Measurements from ENCODE around the gene TULP1. TPM values are rescaled to one million over a fixed set of nuclear protein-coding genes. Genes with fewer than 3 reads are reported as not detected.

The TULP1 gene
- total RNA-seq, 1 experiment from 2014 or later: not detected

DNA sequence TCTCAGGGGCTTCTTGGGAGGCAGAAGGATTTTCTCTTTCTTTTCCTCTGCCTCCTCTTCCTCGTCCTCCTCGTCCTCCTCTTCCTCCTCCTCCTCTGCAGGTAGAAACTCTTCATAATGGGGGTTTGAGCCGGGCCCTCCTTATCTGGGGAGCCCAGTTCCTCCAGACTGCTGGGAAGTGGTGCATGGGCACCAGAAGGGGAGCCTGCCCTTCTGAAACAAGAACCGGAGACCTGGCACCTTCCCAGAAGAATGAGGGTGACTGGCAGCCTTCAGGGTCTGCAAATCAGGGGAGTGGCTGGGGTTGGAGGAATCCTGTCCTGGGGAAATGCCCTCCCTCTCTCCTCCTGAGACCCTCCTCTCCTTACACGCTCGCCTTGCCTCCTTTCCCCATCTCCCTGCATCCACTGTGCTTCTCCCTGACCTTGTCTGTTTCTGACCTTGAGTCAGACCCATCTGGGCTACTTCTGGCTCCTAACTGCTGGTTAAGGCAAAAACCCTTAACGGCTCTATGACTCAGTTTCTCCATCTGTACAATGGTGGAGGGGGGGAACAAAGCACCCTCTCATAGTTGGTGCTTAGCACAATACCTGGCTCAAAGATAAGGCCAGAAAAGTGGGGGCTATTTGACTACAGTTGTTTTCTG lies 1.7 kb downstream of the TULP1 start:
- no peak overlapping the region for H3K27ac ChIP-seq
- no peaks in the 10 kb centered on the region for H3K79me2 ChIP-seq (ENCODE audit: low read depth)
- intact Hi-C loops (cut with micrococcal nuclease; ENCODE audit: unreplicated experiment): no loop called here
- H3K4me2 ChIP-seq: no peak overlapping the region
- no peaks in the 10 kb centered on the region for H4K20me1 ChIP-seq (ENCODE audit: insufficient read depth)
- no peak for DNase-seq
- TF ChIP-seq EZH2 (IDR thresholded peaks at IDR 0.05; ENCODE audit: low read depth): no peak
- TF ChIP-seq, protein P1, sequence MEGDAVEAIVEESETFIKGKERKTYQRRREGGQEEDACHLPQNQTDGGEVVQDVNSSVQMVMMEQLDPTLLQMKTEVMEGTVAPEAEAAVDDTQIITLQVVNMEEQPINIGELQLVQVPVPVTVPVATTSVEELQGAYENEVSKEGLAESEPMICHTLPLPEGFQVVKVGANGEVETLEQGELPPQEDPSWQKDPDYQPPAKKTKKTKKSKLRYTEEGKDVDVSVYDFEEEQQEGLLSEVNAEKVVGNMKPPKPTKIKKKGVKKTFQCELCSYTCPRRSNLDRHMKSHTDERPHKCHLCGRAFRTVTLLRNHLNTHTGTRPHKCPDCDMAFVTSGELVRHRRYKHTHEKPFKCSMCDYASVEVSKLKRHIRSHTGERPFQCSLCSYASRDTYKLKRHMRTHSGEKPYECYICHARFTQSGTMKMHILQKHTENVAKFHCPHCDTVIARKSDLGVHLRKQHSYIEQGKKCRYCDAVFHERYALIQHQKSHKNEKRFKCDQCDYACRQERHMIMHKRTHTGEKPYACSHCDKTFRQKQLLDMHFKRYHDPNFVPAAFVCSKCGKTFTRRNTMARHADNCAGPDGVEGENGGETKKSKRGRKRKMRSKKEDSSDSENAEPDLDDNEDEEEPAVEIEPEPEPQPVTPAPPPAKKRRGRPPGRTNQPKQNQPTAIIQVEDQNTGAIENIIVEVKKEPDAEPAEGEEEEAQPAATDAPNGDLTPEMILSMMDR (conservative IDR thresholded peaks at IDR 0.05): no peak
- H3K36me3 ChIP-seq (ENCODE audit: low read depth): no peaks in the 10 kb centered on the region
- H3K4me1 ChIP-seq (replicated peaks; ENCODE audit: insufficient read depth): no peaks in the 10 kb centered on the region
- H3K27me3 ChIP-seq (ENCODE audit: insufficient read depth, low read depth): no peaks in the 10 kb centered on the region
- no TSS peak for BruUV-seq (replicated peaks)
- ChIA-PET POLR2A (ENCODE audit: unreplicated experiment) (no interaction called here), CTCF (no interaction called here)
- no peaks in the 10 kb centered on the region for H3K9me2 ChIP-seq (ENCODE audit: insufficient read depth)
- H3K9me3 ChIP-seq (ENCODE audit: insufficient read depth, low read depth): no peaks in the 10 kb centered on the region
- no peaks in the 10 kb centered on the region; the same call in 1 of the 2 replicates for H3F3A ChIP-seq (ENCODE audit: insufficient read depth, low read depth)
- no peak overlapping the region for H3K4me3 ChIP-seq
- no peak overlapping the region for H2AFZ ChIP-seq

GRCh38 chr6:35508542-35508941 lies 4.2 kb downstream of the TULP1 start:
- Histone ChIP-seq H3K79me2 (ENCODE audit: low read depth) (no peaks in the 10 kb centered on the region), H3K27me3 (ENCODE audit: insufficient read depth, low read depth) (no peaks in the 10 kb centered on the region), H3K4me3 (no peak overlapping the region), H3K9me3 (ENCODE audit: insufficient read depth, low read depth) (no peaks in the 10 kb centered on the region), H3K4me2 (no peak overlapping the region), H3K9me2 (ENCODE audit: insufficient read depth) (no peaks in the 10 kb centered on the region), H3F3A (ENCODE audit: insufficient read depth, low read depth) (no peaks in the 10 kb centered on the region; the same call in 1 of the 2 replicates), H4K20me1 (ENCODE audit: insufficient read depth) (no peaks in the 10 kb centered on the region), H3K4me1 (replicated peaks; ENCODE audit: insufficient read depth) (no peaks in the 10 kb centered on the region), H2AFZ (no peak overlapping the region), H3K27ac (no peak overlapping the region), H3K36me3 (ENCODE audit: low read depth) (no peaks in the 10 kb centered on the region)
- ChIA-PET POLR2A (ENCODE audit: unreplicated experiment) (no interaction called here), CTCF (no interaction called here)
- BruUV-seq (replicated peaks): no TSS peak
- TF ChIP-seq, protein P1 (conservative IDR thresholded peaks at IDR 0.05): no peak
- no peak for TF ChIP-seq EZH2 (IDR thresholded peaks at IDR 0.05; ENCODE audit: low read depth)
- DNase-seq: no peak
- intact Hi-C loops (cut with micrococcal nuclease; ENCODE audit: unreplicated experiment): no loop called here

DNA sequence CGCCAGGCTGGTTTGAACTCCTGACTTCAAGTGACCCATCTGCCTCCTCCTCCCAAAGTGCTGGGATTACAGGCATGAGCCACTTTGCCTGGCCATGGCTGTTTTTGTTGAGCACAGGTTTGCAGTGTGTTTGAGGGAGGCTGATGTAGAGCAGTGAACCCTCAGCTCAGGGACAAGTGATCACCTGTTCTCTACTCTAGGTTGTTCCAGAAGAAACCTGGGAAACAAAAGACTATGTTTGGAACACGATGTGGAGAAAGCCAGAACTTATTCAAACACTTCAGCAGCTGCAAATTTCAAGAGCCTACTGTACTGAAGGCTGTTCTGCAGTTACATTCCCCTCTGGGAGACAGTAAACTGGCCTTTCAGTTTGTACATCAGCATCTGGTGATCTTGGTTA lies 4.7 kb downstream of the TULP1 start:
- H3K36me3 ChIP-seq (ENCODE audit: low read depth): no peaks in the 10 kb centered on the region
- no peak overlapping the region for H3K27ac ChIP-seq
- H3K9me2 ChIP-seq (ENCODE audit: insufficient read depth): no peaks in the 10 kb centered on the region
- no TSS peak for BruUV-seq (replicated peaks)
- intact Hi-C loops (cut with micrococcal nuclease; ENCODE audit: unreplicated experiment): no loop called here
- DNase-seq: no peak
- POLR2A ChIA-PET (ENCODE audit: unreplicated experiment): no interaction called here
- H3F3A ChIP-seq (ENCODE audit: insufficient read depth, low read depth): no peaks in the 10 kb centered on the region; the same call in 1 of the 2 replicates
- no peak overlapping the region for H2AFZ ChIP-seq
- H3K27me3 ChIP-seq (ENCODE audit: insufficient read depth, low read depth): no peaks in the 10 kb centered on the region
- H3K79me2 ChIP-seq (ENCODE audit: low read depth): no peaks in the 10 kb centered on the region
- no peaks in the 10 kb centered on the region for H3K4me1 ChIP-seq (replicated peaks; ENCODE audit: insufficient read depth)
- H3K4me3 ChIP-seq: no peak overlapping the region
- H4K20me1 ChIP-seq (ENCODE audit: insufficient read depth): no peaks in the 10 kb centered on the region
- CTCF ChIA-PET: no interaction called here
- TF ChIP-seq, protein P1 (conservative IDR thresholded peaks at IDR 0.05): no peak
- TF ChIP-seq EZH2 (IDR thresholded peaks at IDR 0.05; ENCODE audit: low read depth): no peak
- H3K4me2 ChIP-seq: no peak overlapping the region
- no peaks in the 10 kb centered on the region for H3K9me3 ChIP-seq (ENCODE audit: insufficient read depth, low read depth)

Measured in PC-9 (cell line).